Measurements from ENCODE around the gene GDF9.

GDF9 gene

GRCh38 chr5:132887283-132887682 is 21.0 kb upstream of the GDF9 start:
- TF ChIP-seq CTCF (IDR thresholded peaks at IDR 0.05; ENCODE audit: borderline replicate concordance, control extremely low read depth, extremely low read depth, insufficient read depth, missing control alignments) = no peak
- DNase-seq (ENCODE audit: low spot score) = no peak
- in situ Hi-C loops (cut with MboI; ENCODE audit: low sequenced_read_pairs, unreplicated experiment) = no loop called here

- in situ Hi-C loops (cut with MboI; ENCODE audit: low sequenced_read_pairs, unreplicated experiment) = no loop called here
- no peak for TF ChIP-seq CTCF (IDR thresholded peaks at IDR 0.05; ENCODE audit: borderline replicate concordance, control extremely low read depth, extremely low read depth, insufficient read depth, missing control alignments)
- no peak for DNase-seq (ENCODE audit: low spot score)
Observed at GRCh38 chr5:132886064-132886823, 20.0 kb upstream of the GDF9 start.

GRCh38 chr5:132884548-132884947 is 18.3 kb upstream of the GDF9 start:
- DNase-seq (ENCODE audit: low spot score) = no peak
- no peak for TF ChIP-seq CTCF (IDR thresholded peaks at IDR 0.05; ENCODE audit: borderline replicate concordance, control extremely low read depth, extremely low read depth, insufficient read depth, missing control alignments)
- in situ Hi-C loops (cut with MboI; ENCODE audit: low sequenced_read_pairs, unreplicated experiment) = no loop called here

- DNase-seq (ENCODE audit: low spot score) = peak; percentile 43
- in situ Hi-C loops (cut with MboI; ENCODE audit: low sequenced_read_pairs, unreplicated experiment) = no loop called here
- peak; percentile 53 for TF ChIP-seq CTCF (IDR thresholded peaks at IDR 0.05; ENCODE audit: borderline replicate concordance, control extremely low read depth, extremely low read depth, insufficient read depth, missing control alignments)
Observed at GRCh38 chr5:132883261-132883834, 17.1 kb upstream of the GDF9 start.

GRCh38 chr5:132877938-132878337 is 11.7 kb upstream of the GDF9 start:
- in situ Hi-C loops (cut with MboI; ENCODE audit: low sequenced_read_pairs, unreplicated experiment) = no loop called here
- DNase-seq (ENCODE audit: low spot score) = no peak
- no peak for TF ChIP-seq CTCF (IDR thresholded peaks at IDR 0.05; ENCODE audit: borderline replicate concordance, control extremely low read depth, extremely low read depth, insufficient read depth, missing control alignments)

- no peak for TF ChIP-seq CTCF (IDR thresholded peaks at IDR 0.05; ENCODE audit: borderline replicate concordance, control extremely low read depth, extremely low read depth, insufficient read depth, missing control alignments)
- no peak for DNase-seq (ENCODE audit: low spot score)
- in situ Hi-C loops (cut with MboI; ENCODE audit: low sequenced_read_pairs, unreplicated experiment) = no loop called here
Observed at GRCh38 chr5:132877466-132877865, 11.2 kb upstream of the GDF9 start.
